ENCODE data around the gene SPACA4. TPM values are rescaled to one million over a fixed set of nuclear protein-coding genes. Genes with fewer than 3 reads are reported as not detected.

SPACA4 gene
- total RNA-seq, 1 experiment from 2014 or later, result not detected

DNA sequence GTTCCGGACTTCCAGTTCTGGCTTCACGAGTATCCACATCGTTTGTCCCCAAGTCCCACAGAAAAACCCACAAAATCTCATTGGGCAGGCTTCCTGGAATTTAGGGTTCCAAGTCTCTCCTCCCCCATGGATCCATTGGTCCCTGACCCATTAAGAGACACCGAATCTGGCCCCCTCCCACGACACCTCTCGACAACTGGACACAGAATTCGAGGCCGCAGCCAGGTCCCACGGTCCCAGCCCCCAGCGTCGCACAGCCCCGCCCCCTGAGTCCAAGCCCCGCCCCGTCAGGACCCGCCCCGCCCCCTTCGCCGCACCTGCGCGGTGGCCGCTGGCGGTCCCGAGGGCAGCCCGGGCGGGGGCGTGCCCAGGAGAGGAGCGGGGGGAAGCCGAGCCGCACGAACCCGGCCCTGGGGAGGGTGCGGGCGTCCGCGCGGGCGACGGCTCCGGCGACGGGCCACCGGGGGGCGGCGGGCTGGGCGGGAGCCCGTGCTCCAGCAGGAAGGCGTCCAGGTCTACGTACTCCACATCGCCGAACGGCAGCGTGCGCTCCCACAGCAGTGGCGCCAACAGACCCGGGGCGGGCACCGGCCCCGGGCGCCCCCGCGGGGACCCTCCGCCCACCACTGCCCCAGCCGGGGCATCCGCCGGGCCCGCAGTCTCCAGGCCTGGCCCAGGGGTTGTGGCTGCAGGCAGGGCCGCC, 28.9 kb downstream of the SPACA4 start:
- H3K27ac ChIP-seq (ENCODE audit: insufficient read length, low read depth, low read length), result no peak overlapping the region
- H4K8ac ChIP-seq (replicated peaks; ENCODE audit: insufficient read length, low read depth, low read length), result no peak overlapping the region
- no peak overlapping the region for H3T11ph ChIP-seq (ENCODE audit: low read length)
- H3K14ac ChIP-seq (ENCODE audit: insufficient read depth, low read length), result no peak overlapping the region
- no peaks in the 10 kb centered on the region for H3K9me3 ChIP-seq (ENCODE audit: control insufficient read depth, low read depth, low read length)
- Mint-ChIP-seq H3K4me1 (peaks cover 38 to 59% of the 10 kb centered on the region in 2 experiments), H3K36me3 (ENCODE audit: insufficient read depth in 1 of 3, low read depth in 3 of 3) (peaks cover 11 to 33% (median 24%) of the 10 kb centered on the region in 3 experiments; a peak in 6 of 7 replicates), H3K4me3 (peak overlapping the region; percentile 82 to 89), H3K27me3 (ENCODE audit: low read depth) (peaks cover 4% of the 10 kb centered on the region), H3K27ac (peak overlapping the region in 1 of 3 experiments; percentile 80; a peak in 4 of 7 replicates), H3K9me3 (no peaks in the 10 kb centered on the region)
- no peak overlapping the region for H3K56ac ChIP-seq (ENCODE audit: insufficient read length, low read depth, low read length)
- H3K79me2 ChIP-seq (ENCODE audit: insufficient read depth, low read length), result no peaks in the 10 kb centered on the region
- H4K20me1 ChIP-seq (ENCODE audit: control insufficient read depth, insufficient read depth, insufficient read length), result no peaks in the 10 kb centered on the region
- H3K23ac ChIP-seq (ENCODE audit: insufficient read length, low read depth, low read length), result no peak overlapping the region
- no peak overlapping the region for H2BK5ac ChIP-seq (ENCODE audit: insufficient read length, low read length)
- no peak overlapping the region for H4K91ac ChIP-seq (ENCODE audit: insufficient read length, low read depth, low read length)
- no peak overlapping the region for H2AFZ ChIP-seq (ENCODE audit: low read length)
- H3K18ac ChIP-seq (ENCODE audit: insufficient read length, low read depth, low read length), result no peak overlapping the region
- WGBS (ENCODE audit: extremely low coverage, insufficient read length, low lambda C conversion rate), result no CpG with 5 or more reads among the region's 67 CpGs
- H2AK5ac ChIP-seq (ENCODE audit: insufficient read length, low read length), result no peak overlapping the region
- TF ChIP-seq CTCF (conservative IDR thresholded peaks at IDR 0.05), result no peak
- peak overlapping the region; percentile 80 for H3K4me2 ChIP-seq (ENCODE audit: insufficient read depth, insufficient read length, low read length)
- DNase-seq, result peak; percentile 74
- no peak overlapping the region for H3K9ac ChIP-seq (ENCODE audit: extremely low read depth, insufficient read length, low read length)
- H3K4me1 ChIP-seq (ENCODE audit: insufficient read depth, low read length), result peaks cover 9% of the 10 kb centered on the region; the same call in 1 of the 2 replicates
- H3K27me3 ChIP-seq (ENCODE audit: insufficient read depth, low read length), result no peaks in the 10 kb centered on the region; the same call in 1 of the 2 replicates
- no peak overlapping the region for H2BK120ac ChIP-seq (ENCODE audit: low read depth, low read length, poor library complexity, severe bottlenecking)
- no peak overlapping the region for H2BK20ac ChIP-seq (ENCODE audit: low read depth, low read length, poor library complexity, severe bottlenecking)
- H3K79me1 ChIP-seq (ENCODE audit: insufficient read depth, low read depth, low read length, poor library complexity, severe bottlenecking), result no peaks in the 10 kb centered on the region
- peaks cover 29% of the 10 kb centered on the region for H3K23me2 ChIP-seq (ENCODE audit: insufficient read length, low read depth, low read length, poor library complexity, severe bottlenecking)
- H4K5ac ChIP-seq (ENCODE audit: insufficient read length, low read depth, low read length), result no peak overlapping the region
- no peak overlapping the region for H2BK15ac ChIP-seq (ENCODE audit: low read depth, low read length)
- H3K4ac ChIP-seq (ENCODE audit: low read depth, low read length), result no peak overlapping the region
- no peak overlapping the region for H2BK12ac ChIP-seq (ENCODE audit: insufficient read length, low read depth, low read length)
